ENCODE measurements around the gene PPP1CA. TPM values are rescaled to one million over a fixed set of nuclear protein-coding genes. Genes with fewer than 3 reads are reported as not detected.

PPP1CA gene
- total RNA-seq, 1 donor from 2014 or later = 103 TPM

GRCh38 chr11:67373648-67374570 is 27.7 kb downstream of the PPP1CA start:
- peak in 1 of 2 experiments; percentile 61 for DNase-seq (ENCODE audit: low spot score in 2 of 2, unreplicated experiment in 2 of 2)
- peak; percentile 45 for TF ChIP-seq CTCF (IDR thresholded peaks at IDR 0.05; ENCODE audit: unreplicated experiment)

GRCh38 chr11:67372993-67373647 is 28.5 kb downstream of the PPP1CA start, which contains the start of gene CLCF1:
Gene CLCF1 (minus strand): TSS chr11:67373598. CDS start chr11:67373539, 59 bp downstream.
- Mint-ChIP-seq H3K4me3 (peak within 1 kb of the TSS; percentile 83), H3K4me1 (peaks cover 56% of the 10 kb centered on the region), H3K9me3 (no peaks in the 10 kb centered on the region), H3K36me3 (no peaks in the 10 kb centered on the region), H3K27me3 (ENCODE audit: low read depth) (peaks cover 7% of the 10 kb centered on the region), H3K27ac (peak within 1 kb of the TSS; percentile 94)
- no peak for TF ChIP-seq CTCF (IDR thresholded peaks at IDR 0.05; ENCODE audit: unreplicated experiment)
- peak in 1 of 2 experiments; percentile 68 for DNase-seq (ENCODE audit: low spot score in 2 of 2, unreplicated experiment in 2 of 2)

More at GRCh38 chr11:67373648-67374570, 27.7 kb downstream of the PPP1CA start:
- no peaks in the 10 kb centered on the region for H3K9me3 Mint-ChIP-seq
- peaks cover 7% of the 10 kb centered on the region for H3K27me3 Mint-ChIP-seq (ENCODE audit: low read depth)
- no peaks in the 10 kb centered on the region for H3K36me3 Mint-ChIP-seq
- peak overlapping the region; percentile 83 for H3K4me3 Mint-ChIP-seq
- H3K27ac Mint-ChIP-seq = peak overlapping the region; percentile 94
- H3K4me1 Mint-ChIP-seq = peaks cover 57% of the 10 kb centered on the region

GRCh38 chr11:67372321-67372992 is 29.2 kb downstream of the PPP1CA start:
- Mint-ChIP-seq H3K4me1 (peaks cover 62% of the 10 kb centered on the region), H3K27me3 (ENCODE audit: low read depth) (peaks cover 7% of the 10 kb centered on the region), H3K27ac (no peak overlapping the region), H3K9me3 (no peaks in the 10 kb centered on the region), H3K4me3 (peak overlapping the region; percentile 69), H3K36me3 (no peaks in the 10 kb centered on the region)
- no peak for TF ChIP-seq CTCF (IDR thresholded peaks at IDR 0.05; ENCODE audit: unreplicated experiment)
- DNase-seq (ENCODE audit: low spot score in 2 of 2, unreplicated experiment in 2 of 2) = no peak

GRCh38 chr11:67371911-67372320 is 29.7 kb downstream of the PPP1CA start:
- H3K27ac Mint-ChIP-seq = peak overlapping the region; percentile 72
- no peak for DNase-seq (ENCODE audit: low spot score in 2 of 2, unreplicated experiment in 2 of 2)
- no peaks in the 10 kb centered on the region for H3K9me3 Mint-ChIP-seq
- TF ChIP-seq CTCF (IDR thresholded peaks at IDR 0.05; ENCODE audit: unreplicated experiment) = peak; percentile 1
- peaks cover 62% of the 10 kb centered on the region for H3K4me1 Mint-ChIP-seq
- peaks cover 5% of the 10 kb centered on the region for H3K27me3 Mint-ChIP-seq (ENCODE audit: low read depth)
- no peaks in the 10 kb centered on the region for H3K36me3 Mint-ChIP-seq
- H3K4me3 Mint-ChIP-seq = peak overlapping the region; percentile 69

- H3K36me3 Mint-ChIP-seq = no peaks in the 10 kb centered on the region
- peak overlapping the region; percentile 69 for H3K4me3 Mint-ChIP-seq
- H3K4me1 Mint-ChIP-seq = peaks cover 64% of the 10 kb centered on the region
- H3K9me3 Mint-ChIP-seq = no peaks in the 10 kb centered on the region
- H3K27ac Mint-ChIP-seq = peak overlapping the region; percentile 72
- H3K27me3 Mint-ChIP-seq (ENCODE audit: low read depth) = peaks cover 4% of the 10 kb centered on the region
- peak; percentile 10 for TF ChIP-seq CTCF (IDR thresholded peaks at IDR 0.05; ENCODE audit: unreplicated experiment)
- peak in 1 of 2 experiments; percentile 48 for DNase-seq (ENCODE audit: low spot score in 2 of 2, unreplicated experiment in 2 of 2)
These were observed 30.3 kb downstream of the PPP1CA start for GRCh38 chr11:67371189-67371910.

Measured in mesothelial cell of epicardium (in vitro differentiated cells).